Ascending aorta (tissue), 2 donors: Measurements from ENCODE around the gene STT3B. TPM values are rescaled to one million over a fixed set of nuclear protein-coding genes. Genes with fewer than 3 reads are reported as not detected.

Experiments used
- DNase-seq, 2 donors: peaks; one replicate each; pipeline ENCODE4 v3.0.0-alpha.2; 2019; ENCODE audit warnings: low spot score in 2 of 2
- H3K27ac ChIP-seq, 2 donors: fragments of 200-600 bp; sonication (generic); one replicate each; pipeline ENCODE4 v1.5.1; 2016 to 2017; ENCODE audit warnings: mild to moderate bottlenecking in 1 of 2
- H3K27me3 ChIP-seq: fragments of 200-600 bp; sonication (generic); one replicate; pipeline ENCODE4 v1.5.1; 2017
- H3K36me3 ChIP-seq, 2 donors: fragments of 200-600 bp; sonication (generic); one replicate each; pipeline ENCODE4 v1.5.1; 2016
- H3K4me1 ChIP-seq, 2 donors: fragments of 200-600 bp; sonication (generic); one replicate each; pipeline ENCODE4 v1.5.1; 2016 to 2017; ENCODE audit warnings: mild to moderate bottlenecking in 1 of 2
- H3K4me3 ChIP-seq, 2 donors: fragments of 200-600 bp; sonication (generic); one replicate each; pipeline ENCODE4 v1.5.1; 2016 to 2017; ENCODE audit warnings: mild to moderate bottlenecking in 1 of 2
- H3K9me3 ChIP-seq, 2 donors: fragments of 200-600 bp; sonication (generic); one replicate each; pipeline ENCODE4 v1.5.1; 2016
- intact Hi-C: fragments of 100-400 bp; cut with DNase I; formaldehyde crosslinking; loops from one replicate; pipeline ENCODE4 v1.15.1; 2023
- total RNA-seq: library from RNA; depleted of rRNA; stranded (reverse); fragments of >200 nt; gene quantifications from one replicate; pipeline ENCODE4 v1.1.0, GENCODE V29; 2016
- TF ChIP-seq, protein P1 (sequence below), 3 experiments: fragments of 200-600 bp in 2 of 3; fragments of 450-650 bp in 1 of 3; sonication (generic) in 2 of 3; IDR thresholded peaks; one replicate each; pipeline ENCODE4 v1.5.1; 2016 to 2019; ENCODE audit warnings: antibody characterized with exemption in 3 of 3, mild to moderate bottlenecking in 1 of 3, moderate library complexity in 1 of 3

The STT3B gene
- 79.5 TPM for total RNA-seq

DNA sequence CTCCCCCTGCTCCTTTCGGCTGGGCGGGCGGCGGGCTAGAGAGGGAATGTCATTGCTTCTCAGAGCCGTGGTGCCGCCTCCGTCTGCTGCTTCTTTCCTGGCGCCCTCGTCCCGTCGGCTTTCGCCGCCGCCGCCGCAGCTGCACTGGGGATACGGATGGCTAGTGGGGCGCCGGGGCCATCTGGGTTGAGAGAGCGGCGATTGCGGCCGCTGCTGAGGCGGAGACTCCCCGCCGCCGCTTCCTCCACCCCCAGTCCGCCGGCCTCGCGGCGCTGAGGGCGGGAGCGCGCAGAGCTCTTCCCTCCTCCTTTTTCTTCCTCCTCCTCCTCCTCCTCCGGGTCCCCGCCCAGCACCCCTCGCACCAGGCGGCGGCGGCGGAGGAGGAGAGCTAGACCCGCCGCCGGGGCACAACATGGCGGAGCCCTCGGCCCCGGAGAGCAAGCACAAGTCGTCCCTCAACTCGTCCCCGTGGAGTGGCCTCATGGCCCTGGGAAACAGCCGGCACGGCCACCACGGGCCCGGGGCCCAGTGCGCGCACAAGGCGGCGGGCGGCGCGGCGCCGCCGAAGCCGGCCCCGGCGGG, at the start of gene STT3B:
TSS of gene STT3B (plus strand) at position 339 of the 582 bp plus-strand sequence. CDS start at position 413, 74 bp downstream.
- Histone ChIP-seq H3K4me3 (peak within 1 kb of the TSS; percentile 76 to 80), H3K27ac (peak within 1 kb of the TSS; percentile 97 to 98), H3K4me1 (peaks cover 2 to 13% of the 10 kb centered on the region in 2 donors), H3K36me3 (no peaks in the 10 kb centered on the region), H3K9me3 (no peaks in the 10 kb centered on the region), H3K27me3 (no peaks in the 10 kb centered on the region)
- DNase-seq, result peak in 1 of 2 donors; percentile 87
- intact Hi-C loops, result loop anchor here (1.0 to 10.0 kb wide), 7 partner anchors 232 to 1902 kb away; partner anchors contain the start of gene GPD1L
- TF ChIP-seq, protein P1, sequence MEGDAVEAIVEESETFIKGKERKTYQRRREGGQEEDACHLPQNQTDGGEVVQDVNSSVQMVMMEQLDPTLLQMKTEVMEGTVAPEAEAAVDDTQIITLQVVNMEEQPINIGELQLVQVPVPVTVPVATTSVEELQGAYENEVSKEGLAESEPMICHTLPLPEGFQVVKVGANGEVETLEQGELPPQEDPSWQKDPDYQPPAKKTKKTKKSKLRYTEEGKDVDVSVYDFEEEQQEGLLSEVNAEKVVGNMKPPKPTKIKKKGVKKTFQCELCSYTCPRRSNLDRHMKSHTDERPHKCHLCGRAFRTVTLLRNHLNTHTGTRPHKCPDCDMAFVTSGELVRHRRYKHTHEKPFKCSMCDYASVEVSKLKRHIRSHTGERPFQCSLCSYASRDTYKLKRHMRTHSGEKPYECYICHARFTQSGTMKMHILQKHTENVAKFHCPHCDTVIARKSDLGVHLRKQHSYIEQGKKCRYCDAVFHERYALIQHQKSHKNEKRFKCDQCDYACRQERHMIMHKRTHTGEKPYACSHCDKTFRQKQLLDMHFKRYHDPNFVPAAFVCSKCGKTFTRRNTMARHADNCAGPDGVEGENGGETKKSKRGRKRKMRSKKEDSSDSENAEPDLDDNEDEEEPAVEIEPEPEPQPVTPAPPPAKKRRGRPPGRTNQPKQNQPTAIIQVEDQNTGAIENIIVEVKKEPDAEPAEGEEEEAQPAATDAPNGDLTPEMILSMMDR (IDR thresholded peaks at IDR 0.05), result peak in 1 of 3 experiments; percentile 1

DNA sequence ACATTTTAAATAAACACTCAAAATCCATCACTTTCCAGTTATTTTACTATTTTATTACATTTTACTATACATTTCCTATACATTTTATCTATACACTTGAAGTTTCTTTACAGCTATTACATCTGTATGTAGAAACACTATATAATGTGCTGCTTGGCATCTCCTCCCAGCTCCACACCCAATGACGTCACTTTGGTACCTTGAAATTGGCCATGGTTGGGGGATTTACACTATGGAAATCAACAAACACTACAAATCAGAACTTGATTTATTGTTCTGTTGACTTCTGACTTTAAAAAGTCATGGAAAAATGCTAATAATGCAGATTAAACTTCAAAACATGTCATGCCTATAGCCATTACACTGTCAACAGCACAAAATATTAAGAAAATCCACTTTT, 48.9 kb upstream of the STT3B start:
- Histone ChIP-seq H3K27ac (no peak overlapping the region), H3K27me3 (no peaks in the 10 kb centered on the region), H3K4me3 (no peak overlapping the region), H3K36me3 (no peaks in the 10 kb centered on the region), H3K4me1 (no peaks in the 10 kb centered on the region), H3K9me3 (no peaks in the 10 kb centered on the region)
- no peak for DNase-seq
- intact Hi-C loops, result no loop called here
- TF ChIP-seq, protein P1 (IDR thresholded peaks at IDR 0.05), result no peak

DNA sequence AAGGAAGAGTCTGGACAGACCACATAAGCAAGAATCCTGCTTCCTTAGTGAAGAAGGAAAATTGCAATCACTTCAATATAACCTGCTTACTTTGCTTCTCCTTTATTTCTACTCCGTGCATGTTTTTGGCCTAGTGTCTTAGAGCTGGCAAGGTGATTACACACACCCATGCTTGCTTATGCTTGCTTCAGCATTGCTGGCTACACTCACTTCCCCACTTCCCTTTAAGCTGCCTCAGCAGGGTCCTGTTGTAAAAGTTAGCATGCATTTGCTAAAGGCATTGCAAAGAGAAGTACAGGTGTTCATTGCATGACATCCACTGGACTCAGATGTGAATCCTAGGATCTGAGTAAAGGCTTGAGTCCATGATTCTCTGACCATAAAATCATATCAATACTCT, 47.5 kb upstream of the STT3B start:
- Histone ChIP-seq H3K27me3 (no peaks in the 10 kb centered on the region), H3K27ac (no peak overlapping the region)
- intact Hi-C loops, result no loop called here

DNA sequence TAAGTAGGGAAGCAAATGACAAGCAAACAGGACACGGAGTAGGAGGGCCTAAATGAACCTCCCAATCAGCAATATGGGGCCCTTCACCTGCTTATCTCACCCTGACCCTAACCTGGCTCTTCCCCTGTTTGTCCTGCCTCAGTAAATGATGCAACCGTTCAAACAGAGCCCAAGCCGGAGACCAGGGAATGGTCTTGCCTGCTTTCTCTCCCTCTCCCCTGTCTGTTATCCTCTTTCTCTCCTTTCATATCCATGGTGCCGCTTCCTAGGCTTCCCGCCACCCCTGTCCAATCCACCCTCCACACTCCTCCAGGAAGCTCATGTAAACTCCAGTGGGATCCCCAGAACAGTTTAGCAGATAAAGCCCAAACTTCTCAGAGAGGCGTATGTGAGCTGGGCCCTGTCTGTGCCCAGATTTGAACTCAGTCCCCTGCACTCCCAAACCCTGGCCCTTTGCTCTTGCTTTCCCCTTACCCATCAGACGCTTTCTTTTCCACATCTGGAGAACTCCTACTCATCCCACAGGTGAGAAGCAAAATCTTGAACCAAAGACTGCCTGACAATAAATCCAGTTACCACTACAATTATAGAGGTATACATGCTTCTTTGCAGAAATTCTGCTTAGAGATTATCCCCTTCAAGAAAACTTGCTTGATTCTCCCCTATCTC, 45.7 kb upstream of the STT3B start:
- TF ChIP-seq, protein P1 (IDR thresholded peaks at IDR 0.05), result no peak
- Histone ChIP-seq H3K27ac (no peak overlapping the region), H3K4me3 (no peak overlapping the region), H3K9me3 (peaks cover 5 to 6% of the 10 kb centered on the region in 2 donors), H3K4me1 (no peaks in the 10 kb centered on the region), H3K36me3 (no peaks in the 10 kb centered on the region), H3K27me3 (no peaks in the 10 kb centered on the region)
- no peak for DNase-seq
- intact Hi-C loops, result no loop called here

More for the DNA sequence above, 47.5 kb upstream of the STT3B start:
- H3K4me3 ChIP-seq, result no peak overlapping the region
- H3K4me1 ChIP-seq, result no peaks in the 10 kb centered on the region
- TF ChIP-seq, protein P1 (IDR thresholded peaks at IDR 0.05), result no peak
- H3K9me3 ChIP-seq, result peaks cover 0 to under 1% of the 10 kb centered on the region in 2 donors
- no peak for DNase-seq
- H3K36me3 ChIP-seq, result no peaks in the 10 kb centered on the region

DNA sequence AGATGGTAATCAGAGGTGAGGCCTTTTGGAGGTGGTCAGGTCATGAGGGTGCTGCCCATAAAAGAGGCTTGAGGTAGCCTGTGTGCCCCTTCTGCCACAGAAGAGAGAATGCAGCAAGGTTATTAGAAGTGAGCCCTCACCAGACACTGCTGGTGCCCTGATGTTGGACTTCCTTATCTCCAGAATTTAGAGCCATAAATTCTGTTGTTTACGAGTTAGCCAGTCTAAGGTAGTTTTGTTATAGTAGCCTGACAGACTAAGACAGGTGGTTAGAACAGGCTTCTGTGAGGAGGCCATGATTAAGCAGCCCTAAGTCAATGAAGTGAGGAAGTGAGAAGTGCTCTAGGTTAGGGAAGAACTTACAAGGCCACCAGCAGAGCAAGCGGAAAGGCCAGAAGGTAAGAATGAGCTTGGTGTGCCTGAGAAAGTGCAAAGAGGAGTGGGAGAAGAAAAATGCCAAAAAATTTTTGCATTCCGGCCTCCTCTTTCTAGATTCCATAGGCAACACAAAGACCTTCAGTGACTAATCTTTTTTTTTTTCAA, 44.2 kb upstream of the STT3B start:
- Histone ChIP-seq H3K27ac (no peak overlapping the region), H3K9me3 (peaks cover 5 to 6% of the 10 kb centered on the region in 2 donors), H3K27me3 (no peaks in the 10 kb centered on the region), H3K36me3 (no peaks in the 10 kb centered on the region), H3K4me3 (no peak overlapping the region), H3K4me1 (no peaks in the 10 kb centered on the region)
- TF ChIP-seq, protein P1 (IDR thresholded peaks at IDR 0.05), result no peak
- DNase-seq, result no peak
- intact Hi-C loops, result no loop called here
